ENCODE results near the gene C3orf85. TPM values are rescaled to one million over a fixed set of nuclear protein-coding genes. Genes with fewer than 3 reads are reported as not detected.
"Not testable (repeated sequence)": the region's sequence is repeated elsewhere in the genome, so short reads cannot be mapped to it uniquely, and the experiment has no call there.

The C3orf85 gene, protein sequence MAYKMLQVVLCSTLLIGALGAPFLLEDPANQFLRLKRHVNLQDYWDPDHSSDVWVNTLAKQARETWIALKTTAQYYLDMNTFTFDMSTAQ
- not detected for total RNA-seq

DNA sequence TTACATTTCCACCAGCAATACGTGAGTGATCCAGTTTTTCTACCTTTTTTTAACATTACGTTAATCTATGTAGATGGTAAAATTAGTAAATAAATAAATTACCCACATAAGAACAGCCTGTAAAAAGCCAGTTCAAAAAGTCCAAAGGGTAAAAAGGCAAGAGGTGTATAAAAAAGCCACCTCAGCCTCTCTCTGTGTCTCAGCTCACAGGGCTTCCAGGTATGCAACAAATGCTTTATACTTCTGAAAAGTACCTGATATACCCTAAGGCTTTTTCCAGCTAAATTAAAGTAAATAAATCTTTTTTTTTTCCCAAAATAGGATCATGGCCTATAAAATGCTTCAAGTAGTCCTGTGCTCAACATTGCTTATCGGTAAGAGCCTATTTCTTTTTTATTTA lies at the start of gene C3orf85:
C3orf85 (plus strand) TSS at position 197 of the 400 bp plus-strand sequence; CDS start at position 326, 129 bp downstream.
- DNase-seq (ENCODE audit: low spot score in 2 of 2) (no peak), FAIRE-seq (no peak)

DNA sequence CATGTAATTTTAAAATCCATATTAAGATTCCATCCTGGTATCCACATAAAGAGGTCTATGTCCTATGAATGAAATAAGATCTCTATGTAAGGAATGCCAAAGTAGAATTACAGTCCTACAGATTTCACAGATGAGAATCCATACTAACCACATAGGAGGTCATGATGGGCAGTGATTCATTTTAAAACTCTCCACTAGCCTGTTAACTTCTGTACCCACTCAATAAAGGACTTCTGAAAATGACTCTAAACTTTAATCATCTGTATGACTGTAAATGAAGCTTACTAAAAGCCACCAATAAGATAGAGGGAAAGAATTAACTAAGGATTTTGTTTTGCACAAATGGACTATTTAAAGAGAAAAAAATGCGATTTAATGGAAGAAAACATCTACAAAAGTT lies 47.3 kb upstream of the C3orf85 start:
- DNase-seq (ENCODE audit: low spot score in 2 of 2) (no peak), FAIRE-seq (no peak)

DNA sequence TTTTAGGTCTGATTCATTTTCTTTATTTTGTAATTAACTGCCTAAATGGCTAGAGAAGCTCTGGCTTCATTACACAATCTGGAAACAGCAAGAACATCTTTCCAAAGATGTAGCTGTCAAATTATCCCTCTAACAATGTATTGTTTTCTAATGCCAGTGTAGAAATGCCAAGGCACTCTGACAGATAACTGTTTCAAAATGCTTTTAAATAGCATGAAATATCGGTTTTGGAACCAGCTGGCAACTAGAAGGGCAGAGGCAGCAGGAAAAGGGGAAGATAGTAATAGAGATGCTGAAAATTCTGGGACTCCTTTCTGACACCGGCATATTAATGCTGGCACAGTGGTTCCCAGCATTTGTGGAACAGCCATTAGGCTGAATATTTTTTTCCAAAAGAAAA lies 44.7 kb upstream of the C3orf85 start:
- FAIRE-seq (no peak), DNase-seq (ENCODE audit: low spot score in 2 of 2) (no peak)

DNA sequence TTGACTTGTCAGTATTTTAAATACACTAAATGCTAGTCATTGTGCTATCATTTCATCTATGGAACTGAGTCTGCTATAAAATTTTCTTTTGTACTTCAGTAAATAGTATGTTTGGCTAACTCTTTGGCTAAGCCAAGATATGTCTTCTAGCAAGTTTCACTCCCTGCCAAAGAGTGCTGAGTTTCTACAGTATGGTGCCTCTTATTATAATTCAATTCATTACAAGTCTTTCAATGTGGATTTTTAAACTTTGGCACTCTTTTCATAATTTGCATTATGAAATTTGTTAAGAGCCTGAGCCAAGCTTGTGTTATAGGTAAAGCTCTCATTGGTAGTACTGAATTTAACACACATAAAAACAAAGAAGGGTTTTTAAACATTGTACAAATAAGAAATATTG lies 43.0 kb upstream of the C3orf85 start:
- DNase-seq (ENCODE audit: low spot score in 2 of 2): no peak
- FAIRE-seq: no peak

DNA sequence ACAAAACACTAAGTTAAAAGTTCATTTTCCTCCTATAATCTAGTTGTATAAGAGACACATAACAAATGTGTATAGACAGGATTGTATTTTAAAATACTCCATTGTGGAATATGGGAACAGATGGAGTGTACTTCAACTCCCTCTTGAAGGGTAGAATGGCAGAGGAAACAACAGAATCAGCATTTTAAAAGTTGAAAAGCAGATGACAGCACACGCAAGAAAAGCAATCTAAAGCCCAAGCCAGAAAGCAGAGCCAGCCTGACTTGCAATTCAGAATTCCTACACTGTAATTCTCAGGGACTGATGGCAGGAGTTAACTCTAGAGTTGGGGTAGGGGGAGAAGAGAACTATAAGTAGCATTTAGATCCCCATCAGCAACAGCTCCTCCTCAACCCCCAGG lies 41.4 kb upstream of the C3orf85 start:
- FAIRE-seq (no peak), DNase-seq (ENCODE audit: low spot score in 2 of 2) (no peak)

DNA sequence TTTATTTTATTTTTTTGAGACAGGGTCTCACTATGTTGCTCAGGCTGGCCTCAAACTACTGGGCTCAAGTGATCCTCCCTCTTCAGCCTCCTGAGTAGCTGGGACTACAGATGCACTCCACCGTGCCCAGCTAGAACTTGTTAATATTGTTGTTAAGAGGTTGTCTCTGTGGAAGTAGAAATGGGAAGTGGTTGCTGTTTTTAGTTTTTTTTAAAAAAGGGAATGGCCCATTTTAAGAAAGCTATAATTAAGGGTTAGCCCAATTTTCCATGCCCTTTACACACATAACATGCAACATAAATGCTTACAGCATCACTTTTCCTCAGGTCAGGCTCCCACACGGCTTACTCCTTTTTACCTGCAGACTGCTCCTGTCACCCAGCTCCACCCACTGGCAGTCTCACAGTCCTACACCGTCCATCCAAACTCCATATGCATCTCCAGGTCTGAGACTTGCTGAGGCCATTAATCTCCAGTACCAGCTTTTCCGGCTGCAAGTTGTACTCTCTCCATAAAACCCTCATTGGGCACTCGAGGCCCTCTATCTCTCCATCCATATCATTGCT lies 38.4 kb upstream of the C3orf85 start:
- DNase-seq (ENCODE audit: low spot score in 2 of 2) (no peak), FAIRE-seq (no peak)

DNA sequence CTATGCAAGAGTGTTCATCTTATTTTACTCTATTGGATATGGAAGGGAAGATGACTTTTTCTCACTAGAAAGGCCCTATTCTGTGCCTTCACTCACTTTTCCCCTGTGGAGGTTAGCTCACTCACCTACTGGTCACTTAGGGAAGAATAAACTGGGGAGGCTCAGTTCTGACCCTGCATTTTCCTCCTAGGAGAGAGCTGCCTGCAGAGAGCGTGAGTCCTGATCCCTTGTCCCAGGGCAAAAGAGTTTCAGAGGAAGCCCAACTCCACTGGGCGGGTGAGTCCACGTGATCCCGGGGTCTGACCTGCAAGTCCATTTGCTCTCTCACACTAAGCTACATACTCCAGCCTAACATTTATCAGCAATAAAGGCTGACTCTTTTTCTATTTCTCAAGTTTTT lies 26.9 kb upstream of the C3orf85 start:
- DNase-seq (ENCODE audit: low spot score in 2 of 2) (no peak), FAIRE-seq (no peak)

DNA sequence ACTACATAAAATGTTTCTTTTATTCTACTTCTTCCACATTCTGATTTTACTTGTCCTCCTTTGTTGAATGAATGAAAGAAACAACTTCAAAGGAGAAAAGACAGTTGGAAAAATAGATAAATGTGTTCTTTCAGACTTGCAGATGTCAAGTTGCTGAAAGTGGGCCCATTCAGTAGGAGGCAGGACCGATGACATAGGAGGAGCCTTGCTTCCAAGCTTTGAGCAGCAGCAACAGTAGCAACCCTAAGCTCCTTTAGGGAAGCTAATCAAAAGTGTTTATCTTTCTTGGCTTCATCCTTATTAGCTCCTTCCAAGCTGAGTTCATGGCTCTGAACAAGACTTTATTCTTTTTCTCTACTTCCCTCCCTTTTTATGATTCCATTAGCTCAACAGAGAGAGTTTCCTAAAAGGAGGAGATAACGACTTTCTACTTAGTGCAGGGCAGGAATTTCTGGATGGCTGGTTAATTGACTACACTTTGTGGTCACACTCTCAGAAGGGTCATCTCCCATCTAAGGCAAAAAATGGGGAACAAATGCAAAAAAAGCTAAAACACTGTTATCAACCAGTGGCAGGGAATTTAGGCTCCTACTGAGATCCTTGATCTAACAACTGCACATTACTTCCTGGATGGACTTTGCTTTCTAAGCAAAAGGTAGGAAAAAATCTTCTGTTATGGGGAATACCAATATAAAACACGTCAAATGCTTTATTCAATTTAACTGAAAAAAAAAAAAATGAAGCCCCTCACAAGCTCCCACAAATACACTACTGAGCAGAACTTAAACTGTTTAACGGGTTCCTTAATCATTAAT lies 23.4 kb upstream of the C3orf85 start:
- no peak for DNase-seq (ENCODE audit: low spot score in 2 of 2)
- FAIRE-seq: no peak

DNA sequence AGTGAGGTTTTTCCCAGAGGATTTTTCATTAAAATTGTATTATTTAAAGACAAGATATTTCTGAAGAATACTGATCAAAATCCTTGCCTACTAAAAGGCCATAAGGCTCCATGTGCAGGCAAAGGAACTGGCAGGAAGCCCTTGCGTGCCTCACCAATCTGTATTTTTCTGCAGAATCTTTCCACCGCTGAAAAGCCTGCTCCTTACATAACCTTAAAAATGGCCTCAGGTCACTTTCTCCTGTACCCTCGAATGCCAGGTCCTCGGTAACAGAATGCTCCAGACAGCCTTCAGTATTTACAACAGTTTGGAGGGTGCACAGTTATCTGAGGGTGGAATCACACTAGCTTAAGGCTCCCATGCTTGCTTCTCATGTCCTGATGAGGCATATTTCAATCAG lies 21.8 kb upstream of the C3orf85 start:
- FAIRE-seq (no peak), DNase-seq (ENCODE audit: low spot score in 2 of 2) (no peak)

DNA sequence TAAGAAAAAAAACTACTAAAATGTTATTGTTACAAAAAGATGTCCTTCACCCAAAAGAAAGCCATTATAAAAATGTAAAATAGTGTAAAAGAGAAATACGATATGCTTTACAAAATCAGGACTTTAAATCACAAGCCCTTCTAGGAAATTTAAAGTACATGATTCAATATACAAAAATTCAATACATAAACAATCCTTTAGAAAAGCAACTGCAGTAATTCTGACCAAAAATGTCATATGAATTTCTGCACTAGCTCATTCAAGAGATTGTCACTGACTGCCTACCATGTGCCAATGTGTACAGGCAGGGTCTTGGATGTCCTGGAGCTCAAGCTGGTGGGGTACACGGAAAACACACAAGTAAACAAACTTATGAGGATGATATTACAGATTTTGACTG lies 21.1 kb upstream of the C3orf85 start:
- no peak for FAIRE-seq
- DNase-seq (ENCODE audit: low spot score in 2 of 2): no peak

DNA sequence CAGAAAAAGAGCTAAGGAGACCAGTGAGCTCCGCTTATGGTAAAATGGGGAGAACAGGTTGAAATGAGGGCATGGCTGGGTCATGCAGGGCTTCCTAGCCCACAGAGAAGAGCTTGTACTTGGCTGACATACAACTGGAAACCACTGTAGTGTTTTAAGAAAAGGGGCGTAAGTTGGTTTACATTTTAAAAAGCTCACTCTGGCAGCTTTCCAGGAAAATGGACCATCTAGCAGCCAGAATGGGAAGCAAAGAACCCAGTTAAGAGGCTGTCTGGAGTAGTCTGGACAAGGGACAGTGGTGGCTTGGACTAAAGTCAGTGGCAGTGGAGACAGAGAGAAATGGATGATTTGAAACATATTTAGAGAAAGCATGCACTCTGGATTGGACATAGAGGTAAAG lies 20.5 kb upstream of the C3orf85 start:
- FAIRE-seq: no peak
- no peak for DNase-seq (ENCODE audit: low spot score in 2 of 2)

DNA sequence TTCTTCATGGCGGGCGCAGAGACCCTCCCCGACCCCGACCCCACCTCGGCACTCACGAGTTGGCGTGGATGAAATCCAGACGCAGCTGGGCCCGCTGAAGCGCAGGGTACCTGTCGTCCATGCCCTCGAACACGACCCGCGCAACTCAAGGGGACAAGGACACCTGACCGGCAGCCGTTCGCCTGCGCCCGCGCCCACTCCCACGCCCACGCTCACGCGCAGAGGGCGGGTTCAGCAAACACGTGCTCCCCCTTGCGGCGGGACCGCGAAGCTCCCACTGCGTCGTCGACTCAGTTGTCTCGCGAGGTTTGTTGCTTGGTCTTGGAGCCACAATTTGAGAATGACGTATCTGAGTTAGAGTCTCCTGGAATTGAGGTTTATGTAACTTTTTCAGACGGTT lies 18.6 kb upstream of the C3orf85 start, which contains the start of gene MORC1:
MORC1 (minus strand) TSS at position 196 of the 400 bp plus-strand sequence; CDS start at position 121, 75 bp downstream.
- no peak for FAIRE-seq

DNA sequence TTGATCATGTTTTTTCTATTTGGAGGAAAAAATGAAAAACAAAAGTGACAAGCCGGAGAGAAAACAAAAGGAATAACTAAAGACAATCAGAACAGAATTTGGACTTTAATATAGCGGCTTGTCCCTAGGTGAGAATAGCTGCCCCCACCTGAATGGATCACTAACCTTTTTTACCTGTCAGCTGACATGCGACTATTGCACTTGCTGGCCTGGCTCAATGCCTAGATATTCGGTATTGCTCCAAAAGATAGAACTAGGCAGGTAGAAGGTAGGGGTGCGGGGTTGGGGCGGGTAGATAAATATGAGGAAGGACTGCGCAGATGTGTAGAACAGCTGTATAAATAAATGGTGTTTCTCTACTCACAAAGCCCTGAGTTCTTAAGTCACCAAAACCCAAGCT lies 17.9 kb upstream of the C3orf85 start:
- DNase-seq (ENCODE audit: low spot score in 2 of 2): no peak
- FAIRE-seq: no peak

More for the DNA sequence above, 18.6 kb upstream of the C3orf85 start, which contains the start of gene MORC1:
- DNase-seq (ENCODE audit: low spot score in 2 of 2): no peak

DNA sequence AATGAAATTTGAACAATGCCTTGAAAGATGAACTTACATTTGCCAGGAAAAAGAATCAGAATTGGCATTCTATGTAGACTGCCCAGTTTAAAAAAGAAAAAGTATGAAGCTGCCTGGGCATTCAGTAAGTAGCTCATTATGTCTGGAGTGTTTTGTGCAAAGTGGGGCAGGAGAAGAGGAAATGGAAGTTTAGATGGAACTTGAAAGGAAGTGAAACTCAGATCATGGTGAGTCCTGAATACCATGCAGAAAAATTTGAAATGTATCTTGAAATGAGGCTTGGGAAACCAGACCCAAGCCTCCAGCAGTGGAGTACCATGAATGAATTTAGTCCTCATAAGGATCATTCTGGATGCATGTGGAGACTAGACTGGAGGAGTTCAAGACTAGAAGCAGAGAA lies 13.8 kb upstream of the C3orf85 start:
- FAIRE-seq: no peak

DNA sequence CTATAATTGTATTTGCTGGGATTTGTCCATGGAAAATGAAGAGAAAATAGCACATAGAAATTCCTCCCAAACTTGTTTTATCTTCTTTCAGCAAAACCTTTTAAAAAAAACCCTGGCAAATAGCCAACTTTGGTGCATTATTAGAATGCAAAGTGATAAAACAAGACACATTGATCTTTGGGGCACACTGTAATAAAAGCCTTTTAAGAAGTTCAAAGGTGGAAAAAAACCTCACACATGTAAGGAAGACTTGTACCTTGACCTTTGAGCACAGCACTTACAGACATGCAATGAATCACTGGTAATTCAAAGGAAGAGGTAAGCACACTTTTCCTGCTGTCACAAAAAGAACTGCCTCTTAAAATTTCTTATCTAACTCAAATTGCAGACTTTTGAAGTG lies 10.6 kb upstream of the C3orf85 start:
- no peak for FAIRE-seq

More for the DNA sequence above, 13.8 kb upstream of the C3orf85 start:
- DNase-seq (ENCODE audit: low spot score in 2 of 2): no peak

DNA sequence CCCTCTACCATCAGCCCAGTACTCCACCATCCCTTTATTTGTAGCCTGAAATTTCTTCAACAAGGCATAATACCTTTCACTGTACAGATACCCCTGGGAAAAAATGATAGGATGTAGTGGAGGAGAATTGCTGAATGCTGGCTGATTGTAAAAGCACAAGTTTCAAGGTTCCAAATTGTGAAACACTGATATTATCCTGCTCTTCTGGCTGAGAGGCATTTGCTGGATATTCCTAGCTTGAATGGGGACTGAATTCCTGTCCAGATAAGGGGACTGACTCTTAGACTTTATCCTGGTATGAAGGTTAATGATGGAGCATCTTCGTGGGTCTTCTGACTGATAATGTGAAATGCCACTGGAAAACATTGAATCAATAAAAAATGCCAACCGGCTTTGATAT lies 9.0 kb upstream of the C3orf85 start:
- FAIRE-seq (no peak), DNase-seq (ENCODE audit: low spot score in 2 of 2) (no peak)

More for the DNA sequence above, 10.6 kb upstream of the C3orf85 start:
- no peak for DNase-seq (ENCODE audit: low spot score in 2 of 2)

DNA sequence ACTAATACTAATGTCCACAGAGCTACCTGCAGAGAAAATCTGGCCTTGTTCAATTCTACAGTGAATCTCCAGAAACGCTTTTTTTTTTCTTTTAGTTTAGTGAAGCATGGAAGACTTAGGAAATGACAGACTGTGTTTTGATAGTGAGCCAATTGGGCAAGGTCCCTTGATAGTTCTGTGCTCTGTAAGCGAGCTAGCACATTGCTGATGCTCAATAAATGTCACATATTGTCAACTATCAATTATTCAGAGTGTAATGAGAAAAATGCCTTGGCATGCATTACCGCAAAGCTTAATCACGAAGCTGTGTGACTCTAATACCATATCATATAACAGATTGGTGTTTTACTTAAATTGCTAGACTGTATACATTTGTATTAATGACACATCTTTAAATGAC lies 5.2 kb upstream of the C3orf85 start:
- FAIRE-seq (no peak), DNase-seq (ENCODE audit: low spot score in 2 of 2) (no peak)

DNA sequence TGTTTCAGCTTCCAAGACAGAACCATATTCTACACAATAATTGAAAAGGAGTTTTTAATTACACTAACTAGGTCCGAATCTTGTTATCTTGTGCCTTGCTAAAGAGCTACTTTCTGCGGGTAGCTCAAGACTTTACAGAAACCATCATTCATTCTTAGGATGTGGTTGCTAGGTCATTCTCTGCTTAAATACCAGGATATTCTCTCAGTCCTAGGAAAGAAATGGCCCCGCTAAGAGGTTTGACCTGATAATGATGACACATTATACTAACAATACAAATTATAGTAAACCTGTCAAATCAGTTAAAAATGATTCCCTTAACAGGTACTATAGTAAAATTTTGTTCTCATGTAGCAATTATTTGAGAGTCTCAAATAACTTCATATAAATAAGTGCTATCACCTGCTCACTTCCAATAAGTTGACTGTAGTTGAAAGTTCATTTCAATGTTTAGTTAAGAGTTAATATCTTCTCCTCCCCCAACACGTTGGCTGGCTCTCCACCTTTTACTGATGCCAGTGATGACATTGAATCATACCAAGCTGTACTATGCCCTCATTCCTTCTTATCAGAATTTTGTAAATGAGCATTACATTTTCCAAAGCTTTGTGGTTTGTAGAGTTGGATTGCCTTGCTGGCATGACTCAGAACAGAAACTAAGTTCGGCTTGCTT lies 3.6 kb upstream of the C3orf85 start:
- no peak for FAIRE-seq
- no peak for DNase-seq (ENCODE audit: low spot score in 2 of 2)

DNA sequence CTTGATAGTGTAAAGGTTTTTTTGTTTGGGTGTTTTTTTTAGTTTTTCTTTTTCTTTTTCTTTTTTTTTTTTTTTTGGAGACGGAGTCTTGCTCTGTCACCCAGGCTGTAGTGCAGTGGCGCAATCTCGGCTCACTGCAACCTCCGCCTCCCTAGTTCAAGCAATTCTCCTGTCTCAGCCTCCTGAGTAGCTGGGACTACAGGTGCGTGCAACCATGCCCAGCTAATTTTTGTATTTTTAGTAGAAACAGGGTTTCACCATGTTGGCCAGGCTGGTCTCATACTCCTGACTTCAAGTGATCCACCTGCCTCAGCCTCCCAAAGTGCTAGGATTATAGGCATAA lies 3.1 kb upstream of the C3orf85 start:
- not testable (repeated sequence) for DNase-seq (ENCODE audit: low spot score in 2 of 2); FAIRE-seq

DNA sequence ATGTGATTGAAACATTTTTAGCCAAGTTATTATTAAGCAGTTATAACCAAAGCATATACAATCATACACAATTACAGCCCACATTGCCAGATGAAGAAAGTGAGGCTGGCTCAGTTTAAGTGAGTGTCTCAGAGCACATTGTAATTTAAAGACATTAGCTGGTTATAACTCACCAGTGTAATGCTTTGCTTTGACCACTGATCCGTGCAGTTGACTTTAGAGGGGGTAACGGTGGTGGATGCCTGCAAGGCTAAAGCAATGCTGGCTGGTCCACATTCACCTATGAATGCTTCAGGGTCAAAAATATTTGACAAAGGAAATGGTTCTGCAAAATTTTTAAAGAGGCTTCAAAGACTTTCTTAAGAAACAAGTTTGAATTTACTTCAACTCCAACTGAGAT lies 1.2 kb downstream of the C3orf85 start:
- no peak for FAIRE-seq
- no peak for DNase-seq (ENCODE audit: low spot score in 2 of 2)

DNA sequence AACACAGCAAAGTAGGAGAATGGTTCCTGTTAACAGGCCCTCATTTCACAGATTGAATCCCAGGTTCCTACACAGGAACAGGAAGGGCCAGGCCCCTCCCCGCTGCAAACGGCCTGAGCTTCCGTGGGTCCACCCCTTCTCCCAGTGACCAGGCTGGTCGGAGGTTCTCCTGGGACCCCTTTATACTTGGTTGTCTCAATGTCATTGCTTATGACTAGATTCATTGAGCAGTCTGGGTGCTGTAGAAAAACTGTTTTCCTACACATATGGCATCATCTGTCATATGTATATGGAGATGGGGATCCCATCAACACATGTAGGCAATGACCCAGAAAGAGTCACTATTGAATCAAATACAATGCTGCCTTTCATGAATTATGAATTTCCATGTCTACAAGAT lies 3.8 kb downstream of the C3orf85 start:
- DNase-seq (ENCODE audit: low spot score in 2 of 2): no peak
- no peak for FAIRE-seq
